ENCODE measurements around the gene CABYR.

- TF ChIP-seq CTCF (IDR thresholded peaks at IDR 0.05; ENCODE audit: low read depth, low read length) (no peak), EZH2phosphoT487 (IDR thresholded peaks at IDR 0.05; ENCODE audit: low read depth) (no peak)
Measured at GRCh38 chr18:24111936-24112335, 26.9 kb upstream of the CABYR start.
